HUES64 (cell line): ENCODE data around the gene SLC26A11.

Experiments
- H3K27ac ChIP-seq: 2 replicates; pipeline ENCODE4 v1.7.0; 2013; ENCODE audit warnings: low read depth, low read length, inconsistent platforms
- H3K27me3 ChIP-seq: 2 replicates; pipeline ENCODE4 v1.6.1; 2013; ENCODE audit warnings: mild to moderate bottlenecking, low read length; ENCODE audit not compliant: insufficient read depth
- H3K36me3 ChIP-seq: 2 replicates; pipeline ENCODE4 v1.6.1; 2013; ENCODE audit warnings: mild to moderate bottlenecking, low read length; ENCODE audit not compliant: insufficient read depth
- H3K4me1 ChIP-seq: 2 replicates; pipeline ENCODE4 v1.6.1; 2013; ENCODE audit warnings: mild to moderate bottlenecking, low read length, moderate library complexity; ENCODE audit not compliant: insufficient read depth
- H3K4me3 ChIP-seq: 2 replicates; pipeline ENCODE4 v1.5.1; 2013; ENCODE audit warnings: mild to moderate bottlenecking, low read length, moderate library complexity
- H3K9ac ChIP-seq: 2 replicates; pipeline ENCODE4 v1.6.1; 2013; ENCODE audit warnings: mild to moderate bottlenecking, low read depth, low read length
- H3K9me3 ChIP-seq: 2 replicates; pipeline ENCODE4 v1.6.1; 2013; ENCODE audit warnings: low read depth, low read length; ENCODE audit not compliant: insufficient read depth
- WGBS: fragments of 150-250, 120-280 bp; methylation state at CpG from one replicate; pipeline ENCODE4 v1.1.7; 2013; ENCODE audit warnings: missing lambda C conversion rate; 5-methylcytosine and 5-hydroxymethylcytosine counted together

SLC26A11 gene

GRCh38 chr17:80219013-80219762 is 1.0 kb upstream of the SLC26A11 start:
- 63% methylated on average over 15 of the region's 15 CpGs for WGBS
- no peaks in the 10 kb centered on the region for H3K9me3 ChIP-seq
- no peaks in the 10 kb centered on the region for H3K27me3 ChIP-seq
- peak overlapping the region; percentile 99 for H3K4me3 ChIP-seq
- H3K36me3 ChIP-seq, result peaks cover 10% of the 10 kb centered on the region; the same call in 1 of the 2 replicates
- H3K4me1 ChIP-seq, result no peaks in the 10 kb centered on the region
- peak overlapping the region; percentile 88; the same call in 1 of the 2 replicates for H3K9ac ChIP-seq
- H3K27ac ChIP-seq, result no peak overlapping the region

GRCh38 chr17:80219763-80220053 is 519 bp upstream of the SLC26A11 start:
- WGBS, result 6% methylated on average over 5 of the region's 5 CpGs
- H3K4me1 ChIP-seq, result peaks cover 4% of the 10 kb centered on the region; the same call in 1 of the 2 replicates
- H3K36me3 ChIP-seq, result peaks cover 7% of the 10 kb centered on the region; the same call in 1 of the 2 replicates
- H3K9me3 ChIP-seq, result no peaks in the 10 kb centered on the region
- peak overlapping the region; percentile 25; the same call in 1 of the 2 replicates for H3K27ac ChIP-seq
- H3K9ac ChIP-seq, result peak overlapping the region; percentile 88
- peak overlapping the region; percentile 99 for H3K4me3 ChIP-seq
- no peaks in the 10 kb centered on the region for H3K27me3 ChIP-seq

GRCh38 chr17:80220736-80221215 is 549 bp downstream of the SLC26A11 start:
- Histone ChIP-seq H3K36me3 (peaks cover 7% of the 10 kb centered on the region; the same call in 1 of the 2 replicates), H3K4me3 (peak overlapping the region; percentile 99), H3K4me1 (peaks cover 13% of the 10 kb centered on the region), H3K9ac (0 out of 2 replicates have a peak overlapping the region, but pooled peaks have one; percentile 40), H3K9me3 (no peaks in the 10 kb centered on the region), H3K27ac (no peak overlapping the region), H3K27me3 (no peaks in the 10 kb centered on the region)
- WGBS, result 3% methylated on average over 41 of the region's 41 CpGs

- Histone ChIP-seq H3K9ac (0 out of 2 replicates have a peak overlapping the region, but pooled peaks have one; percentile 40), H3K4me1 (peaks cover 13% of the 10 kb centered on the region), H3K4me3 (peak overlapping the region; percentile 99), H3K9me3 (no peaks in the 10 kb centered on the region), H3K27ac (no peak overlapping the region), H3K36me3 (peaks cover 2% of the 10 kb centered on the region; the same call in 1 of the 2 replicates), H3K27me3 (no peaks in the 10 kb centered on the region)
- 86% methylated on average over 29 of the region's 29 CpGs for WGBS
Observed at GRCh38 chr17:80221351-80222105, 1.3 kb downstream of the SLC26A11 start.

- Histone ChIP-seq H3K27me3 (no peaks in the 10 kb centered on the region), H3K9me3 (no peaks in the 10 kb centered on the region), H3K36me3 (no peaks in the 10 kb centered on the region; the same call in 1 of the 2 replicates), H3K27ac (no peak overlapping the region), H3K9ac (no peak overlapping the region), H3K4me1 (peaks cover 13% of the 10 kb centered on the region), H3K4me3 (no peak overlapping the region)
- 96% methylated on average over 18 of the region's 18 CpGs for WGBS
Observed at GRCh38 chr17:80222376-80223141, 2.3 kb downstream of the SLC26A11 start.

- 95% methylated on average over 18 of the region's 18 CpGs for WGBS
- no peaks in the 10 kb centered on the region for H3K27me3 ChIP-seq
- H3K27ac ChIP-seq, result no peak overlapping the region
- H3K4me1 ChIP-seq, result peaks cover 13% of the 10 kb centered on the region
- H3K4me3 ChIP-seq, result no peak overlapping the region
- no peaks in the 10 kb centered on the region for H3K36me3 ChIP-seq
- no peak overlapping the region for H3K9ac ChIP-seq
- no peaks in the 10 kb centered on the region for H3K9me3 ChIP-seq
Observed at GRCh38 chr17:80223142-80223815, 3.1 kb downstream of the SLC26A11 start.

GRCh38 chr17:80223838-80224497 is 3.7 kb downstream of the SLC26A11 start:
- WGBS, result 81% methylated on average over 11 of the region's 11 CpGs
- Histone ChIP-seq H3K4me3 (no peak overlapping the region), H3K36me3 (no peaks in the 10 kb centered on the region), H3K27me3 (no peaks in the 10 kb centered on the region), H3K9ac (no peak overlapping the region), H3K9me3 (no peaks in the 10 kb centered on the region), H3K4me1 (peaks cover 13% of the 10 kb centered on the region), H3K27ac (no peak overlapping the region)

GRCh38 chr17:80224683-80225082 is 4.5 kb downstream of the SLC26A11 start:
- WGBS, result 71% methylated on average over 5 of the region's 6 CpGs
- Histone ChIP-seq H3K27ac (no peak overlapping the region), H3K9me3 (no peaks in the 10 kb centered on the region), H3K36me3 (no peaks in the 10 kb centered on the region), H3K4me3 (no peak overlapping the region), H3K27me3 (no peaks in the 10 kb centered on the region), H3K4me1 (peaks cover 13% of the 10 kb centered on the region), H3K9ac (no peak overlapping the region)

GRCh38 chr17:80225230-80225629 is 5.0 kb downstream of the SLC26A11 start:
- H3K27me3 ChIP-seq, result no peaks in the 10 kb centered on the region
- no peak overlapping the region; the same call in 1 of the 2 replicates for H3K9ac ChIP-seq
- H3K9me3 ChIP-seq, result no peaks in the 10 kb centered on the region
- H3K4me3 ChIP-seq, result no peak overlapping the region
- no peak overlapping the region for H3K27ac ChIP-seq
- peaks cover 13% of the 10 kb centered on the region for H3K4me1 ChIP-seq
- 41% methylated on average over 6 of the region's 6 CpGs for WGBS
- H3K36me3 ChIP-seq, result no peaks in the 10 kb centered on the region

- no peak overlapping the region for H3K4me3 ChIP-seq
- no peak overlapping the region for H3K9ac ChIP-seq
- H3K27me3 ChIP-seq, result no peaks in the 10 kb centered on the region
- H3K36me3 ChIP-seq, result peaks cover 5% of the 10 kb centered on the region; the same call in 1 of the 2 replicates
- H3K4me1 ChIP-seq, result peaks cover 13% of the 10 kb centered on the region
- no peak overlapping the region for H3K27ac ChIP-seq
- 96% methylated on average over 4 of the region's 4 CpGs for WGBS
- H3K9me3 ChIP-seq, result peaks cover 7% of the 10 kb centered on the region; the same call in 1 of the 2 replicates
Observed at GRCh38 chr17:80227156-80227555, 6.9 kb downstream of the SLC26A11 start.
